ENCODE measurements around the gene PRKN.
A peak's percentile ranks its signal among the peaks of the same experiment; 100 is the strongest.

Gene PRKN

GRCh38 chr6:161536224-161536630 lies 1191.3 kb downstream of the PRKN start:
- Histone ChIP-seq H3K4me2 (ENCODE audit: low read length) (peak overlapping the region; percentile 58), H3K27me3 (ENCODE audit: low read depth, low read length) (no peaks in the 10 kb centered on the region), H3K9ac (ENCODE audit: low read length) (no peak overlapping the region), H3K4me3 (ENCODE audit: low read length) (0 out of 2 replicates have a peak overlapping the region, but pooled peaks have one; percentile 35), H3K79me2 (ENCODE audit: low read length) (no peaks in the 10 kb centered on the region), H3K4me1 (ENCODE audit: low read length) (peaks cover 21% of the 10 kb centered on the region), H4K20me1 (ENCODE audit: insufficient read depth, low read length) (no peaks in the 10 kb centered on the region), H2AFZ (ENCODE audit: low read depth, low read length) (peak overlapping the region; percentile 69), H3K27ac (ENCODE audit: low read length) (0 out of 2 replicates have a peak overlapping the region, but pooled peaks have one; percentile 21), H3K36me3 (replicated peaks; ENCODE audit: low read depth, low read length) (no peaks in the 10 kb centered on the region), H3K9me3 (ENCODE audit: insufficient read depth, low read length) (no peaks in the 10 kb centered on the region)
- no peak for TF ChIP-seq EZH2phosphoT487 (IDR thresholded peaks at IDR 0.05; ENCODE audit: low read depth)
- no peak for TF ChIP-seq CTCF (IDR thresholded peaks at IDR 0.05; ENCODE audit: low read depth, low read length)

- no peak overlapping the region for H3K4me2 ChIP-seq (ENCODE audit: low read length)
- no peaks in the 10 kb centered on the region for H3K9me3 ChIP-seq (ENCODE audit: insufficient read depth, low read length)
- no peaks in the 10 kb centered on the region for H4K20me1 ChIP-seq (ENCODE audit: insufficient read depth, low read length)
- peaks cover 26% of the 10 kb centered on the region for H3K4me1 ChIP-seq (ENCODE audit: low read length)
- H3K27ac ChIP-seq (ENCODE audit: low read length), result no peak overlapping the region
- H3K4me3 ChIP-seq (ENCODE audit: low read length), result no peak overlapping the region
- no peak overlapping the region for H2AFZ ChIP-seq (ENCODE audit: low read depth, low read length)
- H3K9ac ChIP-seq (ENCODE audit: low read length), result no peak overlapping the region
- no peaks in the 10 kb centered on the region for H3K79me2 ChIP-seq (ENCODE audit: low read length)
- TF ChIP-seq EZH2phosphoT487 (IDR thresholded peaks at IDR 0.05; ENCODE audit: low read depth) (no peak), CTCF (IDR thresholded peaks at IDR 0.05; ENCODE audit: low read depth, low read length) (no peak)
- no peaks in the 10 kb centered on the region for H3K27me3 ChIP-seq (ENCODE audit: low read depth, low read length)
- no peaks in the 10 kb centered on the region for H3K36me3 ChIP-seq (replicated peaks; ENCODE audit: low read depth, low read length)
Observed at GRCh38 chr6:161534264-161534873, 1193.2 kb downstream of the PRKN start.

GRCh38 chr6:161533266-161533665 lies 1194.3 kb downstream of the PRKN start:
- Histone ChIP-seq H3K36me3 (replicated peaks; ENCODE audit: low read depth, low read length) (no peaks in the 10 kb centered on the region), H3K9ac (ENCODE audit: low read length) (no peak overlapping the region), H3K9me3 (ENCODE audit: insufficient read depth, low read length) (no peaks in the 10 kb centered on the region), H3K27ac (ENCODE audit: low read length) (no peak overlapping the region), H3K79me2 (ENCODE audit: low read length) (no peaks in the 10 kb centered on the region), H3K27me3 (ENCODE audit: low read depth, low read length) (no peaks in the 10 kb centered on the region), H2AFZ (ENCODE audit: low read depth, low read length) (no peak overlapping the region), H3K4me1 (ENCODE audit: low read length) (peaks cover 35% of the 10 kb centered on the region), H3K4me3 (ENCODE audit: low read length) (no peak overlapping the region), H3K4me2 (ENCODE audit: low read length) (no peak overlapping the region), H4K20me1 (ENCODE audit: insufficient read depth, low read length) (no peaks in the 10 kb centered on the region)
- TF ChIP-seq CTCF (IDR thresholded peaks at IDR 0.05; ENCODE audit: low read depth, low read length) (no peak), EZH2phosphoT487 (IDR thresholded peaks at IDR 0.05; ENCODE audit: low read depth) (no peak)

GRCh38 chr6:161532536-161532935 lies 1195.0 kb downstream of the PRKN start:
- peaks cover 42% of the 10 kb centered on the region for H3K4me1 ChIP-seq (ENCODE audit: low read length)
- no peaks in the 10 kb centered on the region for H3K9me3 ChIP-seq (ENCODE audit: insufficient read depth, low read length)
- H3K27ac ChIP-seq (ENCODE audit: low read length), result no peak overlapping the region
- no peaks in the 10 kb centered on the region for H3K79me2 ChIP-seq (ENCODE audit: low read length)
- H4K20me1 ChIP-seq (ENCODE audit: insufficient read depth, low read length), result no peaks in the 10 kb centered on the region
- H3K4me3 ChIP-seq (ENCODE audit: low read length), result no peak overlapping the region
- H3K4me2 ChIP-seq (ENCODE audit: low read length), result no peak overlapping the region
- H2AFZ ChIP-seq (ENCODE audit: low read depth, low read length), result no peak overlapping the region
- H3K9ac ChIP-seq (ENCODE audit: low read length), result no peak overlapping the region
- H3K36me3 ChIP-seq (replicated peaks; ENCODE audit: low read depth, low read length), result no peaks in the 10 kb centered on the region
- no peaks in the 10 kb centered on the region for H3K27me3 ChIP-seq (ENCODE audit: low read depth, low read length)
- TF ChIP-seq CTCF (IDR thresholded peaks at IDR 0.05; ENCODE audit: low read depth, low read length), result no peak

Data from OCI-LY3 (cell line).